OCI-LY1 (cell line): ENCODE results near the gene CNTN6.

Experiments used
- H2AFZ ChIP-seq: fragments of 200-600 bp; sonication (generic), shearing (Covaris generic); 2 replicates; pipeline ENCODE4 v1.6.0; 2014; ENCODE audit warnings: antibody characterized with exemption, mild to moderate bottlenecking, low read length
- H3F3A ChIP-seq: fragments of 200-600 bp; sonication (generic), shearing (Covaris generic); 2 replicates; pipeline ENCODE4 v1.6.0; 2014; ENCODE audit warnings: mild to moderate bottlenecking, antibody characterized with exemption, low read length, moderate library complexity; ENCODE audit not compliant: insufficient read depth
- H3K27ac ChIP-seq: fragments of 200-600 bp; sonication (generic); 2 replicates; pipeline ENCODE4 v1.5.1; 2014; ENCODE audit warnings: low read length, mixed run types, mild to moderate bottlenecking, low read depth; ENCODE audit not compliant: poor library complexity, severe bottlenecking
- H3K27me3 ChIP-seq: fragments of 200-600 bp; sonication (generic); 2 replicates; pipeline ENCODE4 v1.6.0; 2014; ENCODE audit warnings: antibody characterized with exemption, mild to moderate bottlenecking, low read length, moderate library complexity; ENCODE audit not compliant: insufficient read depth
- H3K36me3 ChIP-seq: fragments of 200-600 bp; sonication (generic); 2 replicates; pipeline ENCODE4 v1.6.1; 2014; ENCODE audit warnings: mild to moderate bottlenecking, antibody characterized with exemption, low read length, moderate library complexity, mixed read lengths; ENCODE audit not compliant: insufficient read depth
- H3K4me1 ChIP-seq: fragments of 200-600 bp; sonication (generic); 2 replicates; pipeline ENCODE4 v1.5.1; 2014; ENCODE audit warnings: mild to moderate bottlenecking, low read length, moderate library complexity; ENCODE audit not compliant: insufficient read depth, severe bottlenecking
- H3K4me2 ChIP-seq: fragments of 200-600 bp; sonication (generic), shearing (Covaris generic); 2 replicates; pipeline ENCODE4 v1.6.1; 2014; ENCODE audit warnings: low read length
- H3K4me3 ChIP-seq: fragments of 200-600 bp; sonication (generic); 2 replicates; pipeline ENCODE4 v1.5.1; 2014; ENCODE audit warnings: low read length, low read depth, mild to moderate bottlenecking, mixed read lengths; ENCODE audit not compliant: poor library complexity, severe bottlenecking
- H3K79me2 ChIP-seq: fragments of 200-600 bp; shearing (Covaris generic); 2 replicates; pipeline ENCODE4 v1.6.1; 2016; ENCODE audit warnings: mixed run types, low read length, mixed read lengths; ENCODE audit not compliant: insufficient read depth
- H3K9ac ChIP-seq: fragments of 200-600 bp; sonication (generic), shearing (Covaris generic); 2 replicates; pipeline ENCODE4 v1.6.1; 2014; ENCODE audit warnings: mild to moderate bottlenecking, low read length, mixed read lengths
- H3K9me2 ChIP-seq: fragments of 200-600 bp; sonication (generic), shearing (Covaris generic); 2 replicates; pipeline ENCODE4 v1.6.1; 2014; ENCODE audit warnings: low read depth, mild to moderate bottlenecking, low read length, mixed read lengths
- H3K9me3 ChIP-seq: fragments of 200-600 bp; shearing (Covaris generic); 2 replicates; pipeline ENCODE4 v1.6.1; 2014; ENCODE audit warnings: low read length, mixed read lengths
- H4K20me1 ChIP-seq: fragments of 200-600 bp; sonication (generic), shearing (Covaris generic); 2 replicates; pipeline ENCODE4 v1.6.0; 2016; ENCODE audit warnings: mild to moderate bottlenecking, low read length; ENCODE audit not compliant: insufficient read depth
- EZH2 ChIP-seq: fragments of 200-600 bp; sonication (generic), shearing (Covaris generic); IDR thresholded peaks from 2 replicates; pipeline ENCODE4 v1.8.0; 2017; ENCODE audit warnings: borderline replicate concordance, mixed run types, mild to moderate bottlenecking, antibody characterized with exemption, low read length, moderate library complexity, mixed read lengths
- TF ChIP-seq, protein P1 (sequence below): fragments of 200-600 bp; sonication (generic), shearing (Covaris generic); IDR thresholded peaks from 2 replicates; pipeline ENCODE4 v1.5.1; 2017; ENCODE audit warnings: mild to moderate bottlenecking, antibody characterized with exemption, low read length, moderate library complexity, mixed read lengths

CNTN6 gene

DNA sequence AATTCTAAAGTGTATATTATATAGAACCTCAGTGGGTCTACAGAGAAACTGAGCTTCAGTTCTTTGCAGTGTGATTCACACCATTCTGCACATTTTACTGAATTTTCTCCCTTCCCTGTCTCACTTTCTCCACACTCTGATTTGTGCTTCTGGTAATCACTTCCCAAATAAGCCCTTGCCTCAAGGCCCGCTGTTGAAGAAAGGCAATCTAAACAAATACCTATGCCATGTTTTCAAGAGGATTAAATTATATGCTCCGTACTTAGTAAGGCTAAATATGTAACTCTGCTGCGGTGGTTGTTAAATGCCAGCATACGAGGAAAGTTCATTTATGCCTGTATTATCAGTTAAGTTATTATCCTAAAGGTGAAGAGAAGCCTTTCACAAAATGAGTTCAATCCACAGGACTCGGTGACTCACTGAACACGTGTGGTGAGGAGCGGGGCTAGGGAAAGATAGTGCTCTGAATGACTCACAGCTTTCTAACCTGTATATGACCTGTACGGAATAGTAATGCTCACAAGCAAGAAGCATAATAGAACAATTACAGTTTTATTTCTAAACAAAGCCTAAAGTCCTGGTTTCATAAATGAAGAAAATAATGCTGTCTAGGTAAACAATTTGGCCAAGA is 25.1 kb downstream of the CNTN6 start:
- no peak overlapping the region for H2AFZ ChIP-seq
- H3K4me1 ChIP-seq = no peaks in the 10 kb centered on the region
- no peak overlapping the region for H3K4me2 ChIP-seq
- no peaks in the 10 kb centered on the region for H3K79me2 ChIP-seq
- H3F3A ChIP-seq = no peaks in the 10 kb centered on the region
- no peak overlapping the region for H3K9ac ChIP-seq
- H3K9me3 ChIP-seq = no peaks in the 10 kb centered on the region
- H3K4me3 ChIP-seq = no peak overlapping the region
- TF ChIP-seq EZH2 = no peak
- TF ChIP-seq, protein P1, sequence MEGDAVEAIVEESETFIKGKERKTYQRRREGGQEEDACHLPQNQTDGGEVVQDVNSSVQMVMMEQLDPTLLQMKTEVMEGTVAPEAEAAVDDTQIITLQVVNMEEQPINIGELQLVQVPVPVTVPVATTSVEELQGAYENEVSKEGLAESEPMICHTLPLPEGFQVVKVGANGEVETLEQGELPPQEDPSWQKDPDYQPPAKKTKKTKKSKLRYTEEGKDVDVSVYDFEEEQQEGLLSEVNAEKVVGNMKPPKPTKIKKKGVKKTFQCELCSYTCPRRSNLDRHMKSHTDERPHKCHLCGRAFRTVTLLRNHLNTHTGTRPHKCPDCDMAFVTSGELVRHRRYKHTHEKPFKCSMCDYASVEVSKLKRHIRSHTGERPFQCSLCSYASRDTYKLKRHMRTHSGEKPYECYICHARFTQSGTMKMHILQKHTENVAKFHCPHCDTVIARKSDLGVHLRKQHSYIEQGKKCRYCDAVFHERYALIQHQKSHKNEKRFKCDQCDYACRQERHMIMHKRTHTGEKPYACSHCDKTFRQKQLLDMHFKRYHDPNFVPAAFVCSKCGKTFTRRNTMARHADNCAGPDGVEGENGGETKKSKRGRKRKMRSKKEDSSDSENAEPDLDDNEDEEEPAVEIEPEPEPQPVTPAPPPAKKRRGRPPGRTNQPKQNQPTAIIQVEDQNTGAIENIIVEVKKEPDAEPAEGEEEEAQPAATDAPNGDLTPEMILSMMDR = no peak
- H3K27me3 ChIP-seq = no peaks in the 10 kb centered on the region
- no peaks in the 10 kb centered on the region for H3K9me2 ChIP-seq
- H4K20me1 ChIP-seq = no peaks in the 10 kb centered on the region
- no peak overlapping the region for H3K27ac ChIP-seq
- no peaks in the 10 kb centered on the region for H3K36me3 ChIP-seq

DNA sequence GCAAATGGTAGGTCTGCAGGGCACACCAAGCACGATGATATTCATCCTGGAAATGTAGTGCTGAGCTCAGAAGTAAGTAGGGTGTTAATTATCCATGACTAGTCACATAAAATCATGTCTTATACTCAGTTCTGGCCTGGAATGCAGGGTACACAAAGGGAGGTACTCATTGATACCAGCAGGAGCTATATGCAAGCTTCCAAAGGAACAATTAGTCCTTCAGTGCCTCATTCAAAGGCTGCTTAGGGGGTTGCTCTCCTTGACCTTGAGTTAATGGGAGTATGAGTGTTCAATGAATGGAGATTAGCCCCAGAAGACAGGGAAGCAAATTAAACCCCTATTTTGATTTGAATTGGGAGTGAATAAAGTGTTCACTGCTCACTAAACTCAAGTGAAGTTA is 38.3 kb downstream of the CNTN6 start:
- Histone ChIP-seq H3K27me3 (no peaks in the 10 kb centered on the region), H3K4me2 (no peak overlapping the region), H2AFZ (no peak overlapping the region), H3K36me3 (no peaks in the 10 kb centered on the region), H3F3A (no peaks in the 10 kb centered on the region), H3K9me2 (no peaks in the 10 kb centered on the region), H3K27ac (no peak overlapping the region), H4K20me1 (no peaks in the 10 kb centered on the region), H3K9me3 (no peaks in the 10 kb centered on the region), H3K4me1 (no peaks in the 10 kb centered on the region), H3K4me3 (no peak overlapping the region), H3K79me2 (no peaks in the 10 kb centered on the region), H3K9ac (no peak overlapping the region)
- TF ChIP-seq EZH2 = no peak
- TF ChIP-seq, protein P1 = no peak

DNA sequence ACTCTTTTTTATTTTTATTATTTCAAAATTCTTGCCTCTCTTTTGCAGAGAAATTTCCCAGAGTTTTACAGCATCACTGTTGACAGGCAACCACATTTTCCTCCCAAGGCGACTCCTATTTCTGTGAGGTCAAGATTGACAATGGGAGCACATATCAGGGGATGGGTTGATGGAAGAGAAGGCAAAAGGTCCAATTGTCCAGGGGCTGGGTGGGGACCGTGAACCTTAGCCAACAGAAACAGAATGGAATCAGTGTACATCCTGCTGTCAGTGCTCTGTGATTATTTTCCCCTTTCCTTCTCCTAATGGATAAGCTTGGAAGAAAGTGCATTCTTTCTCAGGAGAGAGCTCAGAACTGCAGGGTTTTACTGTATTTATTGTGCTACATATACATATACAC is 42.4 kb downstream of the CNTN6 start:
- H3K79me2 ChIP-seq = no peaks in the 10 kb centered on the region

More for the DNA sequence above, 42.4 kb downstream of the CNTN6 start:
- H3F3A ChIP-seq = no peaks in the 10 kb centered on the region
- no peaks in the 10 kb centered on the region for H3K4me1 ChIP-seq
- H3K4me2 ChIP-seq = no peak overlapping the region
- no peaks in the 10 kb centered on the region for H3K27me3 ChIP-seq
- no peaks in the 10 kb centered on the region for H3K9me2 ChIP-seq
- H3K9me3 ChIP-seq = no peaks in the 10 kb centered on the region
- no peak overlapping the region for H3K4me3 ChIP-seq
- no peak for TF ChIP-seq EZH2
- TF ChIP-seq, protein P1 = no peak
- no peak overlapping the region for H3K27ac ChIP-seq
- H4K20me1 ChIP-seq = no peaks in the 10 kb centered on the region
- no peaks in the 10 kb centered on the region for H3K36me3 ChIP-seq
- no peak overlapping the region for H3K9ac ChIP-seq
- no peak overlapping the region for H2AFZ ChIP-seq
